GM12865 (cell line): ENCODE data around the gene JMJD6.
"Not testable (repeated sequence)": the region's sequence is repeated elsewhere in the genome, so short reads cannot be mapped to it uniquely, and the experiment has no call there.

Experiments
- DNase-seq: peaks from one replicate; pipeline ENCODE4 v3.0.0; 2010; ENCODE audit warnings: low read depth
- H3K4me3 ChIP-seq: 2 replicates; pipeline ENCODE4 v1.5.1; 2011; ENCODE audit warnings: mild to moderate bottlenecking, low read depth, low read length, control low read depth
- CTCF ChIP-seq: IDR thresholded peaks from 2 replicates; pipeline ENCODE4 v1.5.1; 2011; ENCODE audit warnings: low read length, control low read depth, low read depth, inconsistent platforms; ENCODE audit not compliant: insufficient read depth; ENCODE audit errors: missing control alignments

JMJD6 gene

GRCh38 chr17:76727745-76728456 lies 1.5 kb upstream of the JMJD6 start:
- DNase-seq: peak; percentile 50

GRCh38 chr17:76726776-76727718 lies 641 bp upstream of the JMJD6 start, which contains the start of gene METTL23:
Gene METTL23, plus strand, starts transcription at chr17:76726839. Its CDS starts 2,872 bp downstream, at chr17:76729711.
- TF ChIP-seq CTCF: peak; percentile 76
- peak; percentile 93 for DNase-seq

More at GRCh38 chr17:76727745-76728456, 1.5 kb upstream of the JMJD6 start:
- no peak for TF ChIP-seq CTCF
- peak overlapping the region; percentile 83 for H3K4me3 ChIP-seq

GRCh38 chr17:76725580-76726230 lies 701 bp downstream of the JMJD6 start:
- H3K4me3 ChIP-seq: peak overlapping the region; percentile 83
- peak; percentile 79 for DNase-seq
- TF ChIP-seq CTCF: no peak

More at GRCh38 chr17:76726776-76727718, 641 bp upstream of the JMJD6 start, which contains the start of gene METTL23:
- H3K4me3 ChIP-seq: peak within 1 kb of the TSS; percentile 83

GRCh38 chr17:76723812-76724211 lies 2.6 kb downstream of the JMJD6 start:
- TF ChIP-seq CTCF: no peak
- H3K4me3 ChIP-seq: no peak overlapping the region

GRCh38 chr17:76722977-76723376 lies 3.4 kb downstream of the JMJD6 start:
- H3K4me3 ChIP-seq, DNase-seq: not testable (repeated sequence)

More at GRCh38 chr17:76723812-76724211, 2.6 kb downstream of the JMJD6 start:
- no peak for DNase-seq

- no peak for TF ChIP-seq CTCF
- no peak for DNase-seq
- H3K4me3 ChIP-seq: no peak overlapping the region
Observed at GRCh38 chr17:76722279-76722678, 4.1 kb downstream of the JMJD6 start.
